Trophoblast cell (in vitro differentiated cells and primary cell): Measurements from ENCODE around the gene ZNF440. TPM values are rescaled to one million over a fixed set of nuclear protein-coding genes. Genes with fewer than 3 reads are reported as not detected.

ENCODE experiments used
- DNase-seq, 2 donors: peaks; one replicate each; pipeline ENCODE4 v3.0.0-alpha.2; 2016
- H2AFZ ChIP-seq: 2 replicates; pipeline ENCODE4 v1.6.1; 2013; ENCODE audit warnings: low read length, moderate library complexity, mild to moderate bottlenecking; ENCODE audit not compliant: insufficient read depth, poor library complexity
- H2AK5ac ChIP-seq: 2 replicates; pipeline ENCODE4 v1.6.1; 2013; ENCODE audit warnings: mild to moderate bottlenecking, low read length
- H2BK120ac ChIP-seq: 2 replicates; pipeline ENCODE4 v1.6.1; 2013; ENCODE audit warnings: low read length, mild to moderate bottlenecking, moderate library complexity; ENCODE audit not compliant: insufficient read depth, poor library complexity
- H2BK12ac ChIP-seq: 2 replicates; pipeline ENCODE4 v1.6.1; 2013; ENCODE audit warnings: mild to moderate bottlenecking, low read length, moderate library complexity
- H2BK5ac ChIP-seq: 2 replicates; pipeline ENCODE4 v1.6.1; 2013; ENCODE audit warnings: low read length, low read depth, moderate library complexity, mild to moderate bottlenecking; ENCODE audit not compliant: poor library complexity
- H3K14ac ChIP-seq: 2 replicates; pipeline ENCODE4 v1.6.1; 2013; ENCODE audit warnings: mild to moderate bottlenecking, low read length
- H3K18ac ChIP-seq: 2 replicates; pipeline ENCODE4 v1.6.1; 2013; ENCODE audit warnings: mild to moderate bottlenecking, low read length
- H3K23ac ChIP-seq: 2 replicates; pipeline ENCODE4 v1.6.1; 2013; ENCODE audit warnings: low read length
- H3K27ac ChIP-seq: 2 replicates; pipeline ENCODE4 v1.5.1; 2013; ENCODE audit warnings: low read depth, mild to moderate bottlenecking, inconsistent platforms, low read length, moderate library complexity
- H3K27me3 ChIP-seq: 2 replicates; pipeline ENCODE4 v1.6.1; 2013; ENCODE audit warnings: inconsistent platforms, mild to moderate bottlenecking, low read length, moderate library complexity; ENCODE audit not compliant: insufficient read depth
- H3K36me3 ChIP-seq, 2 experiments: 1 replicate in 1 of 2; 2 replicates in 1 of 2; pipeline ENCODE4 v1.6.1; 2013; ENCODE audit warnings: low read length in 2 of 2, mild to moderate bottlenecking in 2 of 2, moderate library complexity in 1 of 2; ENCODE audit not compliant: insufficient read depth in 2 of 2, control insufficient read depth in 1 of 2
- H3K4ac ChIP-seq: 2 replicates; pipeline ENCODE4 v1.6.1; 2013; ENCODE audit warnings: low read depth, mild to moderate bottlenecking, low read length, moderate library complexity
- H3K4me1 ChIP-seq, 2 experiments: 1 replicate in 1 of 2; 2 replicates in 1 of 2; pipeline ENCODE4 v1.6.1; 2013; ENCODE audit warnings: low read length in 2 of 2, mild to moderate bottlenecking in 2 of 2, moderate library complexity in 1 of 2; ENCODE audit not compliant: insufficient read depth in 2 of 2, control insufficient read depth in 1 of 2
- H3K4me2 ChIP-seq: 2 replicates; pipeline ENCODE4 v1.6.1; 2013; ENCODE audit warnings: inconsistent platforms, mild to moderate bottlenecking, low read length, moderate library complexity
- H3K4me3 ChIP-seq: 2 replicates; pipeline ENCODE4 v1.5.1; 2013; ENCODE audit warnings: mild to moderate bottlenecking, low read depth, low read length, inconsistent platforms
- H3K79me1 ChIP-seq: one replicate; pipeline ENCODE4 v1.6.1; 2013; ENCODE audit warnings: low read length
- H3K79me2 ChIP-seq: 2 replicates; pipeline ENCODE4 v1.6.1; 2013; ENCODE audit warnings: low read length, mild to moderate bottlenecking; ENCODE audit not compliant: control insufficient read depth, insufficient read depth, poor library complexity
- H3K9ac ChIP-seq: 2 replicates; pipeline ENCODE4 v1.6.1; 2013; ENCODE audit warnings: mild to moderate bottlenecking, low read length
- H3K9me3 ChIP-seq: 2 replicates; pipeline ENCODE4 v1.6.1; 2013; ENCODE audit warnings: low read depth, mild to moderate bottlenecking, control low read depth, inconsistent platforms, low read length; ENCODE audit not compliant: insufficient read depth
- H4K12ac ChIP-seq: 2 replicates; pipeline ENCODE4 v1.6.1; 2013; ENCODE audit warnings: low read depth, mild to moderate bottlenecking, low read length, moderate library complexity
- H4K8ac ChIP-seq: 2 replicates; pipeline ENCODE4 v1.6.1; 2013; ENCODE audit warnings: low read depth, mild to moderate bottlenecking, low read length, moderate library complexity
- H4K91ac ChIP-seq: one replicate; pipeline ENCODE4 v1.6.1; 2013; ENCODE audit warnings: low read depth, mild to moderate bottlenecking, low read length, moderate library complexity
- WGBS: extraction: QIAGEN DNeasy Blood & Tissue Kit; methylation state at CpG from one replicate; pipeline ENCODE4 v1.1.7; 2013; ENCODE audit warnings: missing lambda C conversion rate; ENCODE audit not compliant: insufficient read length, insufficient coverage; ENCODE audit errors: extremely low coverage; 5-methylcytosine and 5-hydroxymethylcytosine counted together
- polyA plus RNA-seq: library from polyadenylated mRNA; stranded (reverse); fragments of 200-250 nt; gene quantifications from 2 replicates; pipeline ENCODE4 v1.2.3, GENCODE V29; 2013

ZNF440 gene
- 10.8 and 11.1 TPM in 2 replicates for polyA plus RNA-seq

- Histone ChIP-seq H2BK5ac (peak within 1 kb of the TSS; percentile 90), H3K27ac (peak within 1 kb of the TSS; percentile 85), H3K23ac (no peak within 1 kb of the TSS), H3K4me3 (peak within 1 kb of the TSS; percentile 83), H3K4me2 (peak within 1 kb of the TSS; percentile 82), H3K79me2 (peaks cover 8% of the 10 kb centered on the region), H4K91ac (peak within 1 kb of the TSS; percentile 88), H4K8ac (peak within 1 kb of the TSS; percentile 88), H3K4me1 (peaks cover 4 to 5% of the 10 kb centered on the region in 2 experiments), H3K18ac (peak within 1 kb of the TSS; percentile 98), H3K4ac (peak within 1 kb of the TSS; percentile 93), H3K36me3 (peaks cover 0 to 5% of the 10 kb centered on the region in 2 experiments), H2AK5ac (peak within 1 kb of the TSS; percentile 66), H4K12ac (peak within 1 kb of the TSS; percentile 80), H2BK120ac (peak within 1 kb of the TSS; percentile 95), H2AFZ (peak within 1 kb of the TSS; percentile 99), H3K9ac (peak within 1 kb of the TSS; percentile 68), H2BK12ac (peak within 1 kb of the TSS; percentile 45), H3K79me1 (peaks cover 9% of the 10 kb centered on the region), H3K27me3 (no peaks in the 10 kb centered on the region), H3K14ac (peak within 1 kb of the TSS; percentile 94), H3K9me3 (peaks cover 2% of the 10 kb centered on the region)
- DNase-seq = peak; percentile 97 to 98
- no CpG with 5 or more reads among the region's 55 CpGs for WGBS
Observed at GRCh38 chr19:11814029-11814699, at the start of gene ZNF440. Gene ZNF440 (plus strand): TSS chr19:11814273. CDS start chr19:11814448, 175 bp downstream.

- peak within 1 kb of the TSS; percentile 81 for H2BK5ac ChIP-seq
- H3K18ac ChIP-seq = peak within 1 kb of the TSS; percentile 96
- H2AK5ac ChIP-seq = peak within 1 kb of the TSS; percentile 62
- H3K23ac ChIP-seq = no peak within 1 kb of the TSS
- WGBS = no CpG with 5 or more reads among the region's 61 CpGs
- peak within 1 kb of the TSS; percentile 84 for H3K4me2 ChIP-seq
- H3K9ac ChIP-seq = peak within 1 kb of the TSS; percentile 62
- H4K91ac ChIP-seq = peak within 1 kb of the TSS; percentile 63
- peaks cover 4% of the 10 kb centered on the region for H3K79me1 ChIP-seq
- H3K9me3 ChIP-seq = peaks cover 9% of the 10 kb centered on the region
- peak within 1 kb of the TSS; percentile 73 for H3K4me3 ChIP-seq
- peak within 1 kb of the TSS; percentile 4 for H3K4ac ChIP-seq
- peak within 1 kb of the TSS; percentile 52 for H2BK12ac ChIP-seq
- DNase-seq = peak; percentile 100
- H3K79me2 ChIP-seq = peaks cover 4% of the 10 kb centered on the region
- peak within 1 kb of the TSS; percentile 55 for H3K27ac ChIP-seq
- H4K8ac ChIP-seq = peak within 1 kb of the TSS; percentile 93
- H3K27me3 ChIP-seq = no peaks in the 10 kb centered on the region
- no peaks in the 10 kb centered on the region for H3K36me3 ChIP-seq
- peak within 1 kb of the TSS; percentile 91 for H2BK120ac ChIP-seq
- peak within 1 kb of the TSS; percentile 80 for H3K14ac ChIP-seq
- peaks cover 2 to 9% of the 10 kb centered on the region in 2 experiments for H3K4me1 ChIP-seq
- H2AFZ ChIP-seq = peak within 1 kb of the TSS; percentile 93
- peak within 1 kb of the TSS; percentile 73 for H4K12ac ChIP-seq
Observed at GRCh38 chr19:11766597-11767591, 47.2 kb upstream of the ZNF440 start, which contains the start of gene ZNF441. Gene ZNF441 (plus strand): TSS chr19:11767000. CDS start chr19:11767194, 194 bp downstream.

GRCh38 chr19:11767633-11768133, 46.4 kb upstream of the ZNF440 start:
- H3K9me3 ChIP-seq = peaks cover 11% of the 10 kb centered on the region
- no peak overlapping the region for H2BK120ac ChIP-seq
- peak overlapping the region; percentile 93 for H2AFZ ChIP-seq
- no peak overlapping the region for H3K4ac ChIP-seq
- peak overlapping the region; percentile 93 for H4K8ac ChIP-seq
- no peak overlapping the region for H3K4me3 ChIP-seq
- no peak overlapping the region for H2BK12ac ChIP-seq
- peaks cover 2 to 9% of the 10 kb centered on the region in 2 experiments for H3K4me1 ChIP-seq
- peak overlapping the region; percentile 63 for H4K91ac ChIP-seq
- H3K27me3 ChIP-seq = no peaks in the 10 kb centered on the region
- H3K23ac ChIP-seq = no peak overlapping the region
- H2BK5ac ChIP-seq = no peak overlapping the region
- no peak overlapping the region for H3K14ac ChIP-seq
- H3K36me3 ChIP-seq = no peaks in the 10 kb centered on the region
- H3K4me2 ChIP-seq = peak overlapping the region; percentile 84
- peak; percentile 36 to 46 for DNase-seq
- no peak overlapping the region for H3K18ac ChIP-seq
- H3K9ac ChIP-seq = no peak overlapping the region
- H2AK5ac ChIP-seq = no peak overlapping the region
- peaks cover 4% of the 10 kb centered on the region for H3K79me1 ChIP-seq
- no peak overlapping the region for H3K27ac ChIP-seq
- H3K79me2 ChIP-seq = peaks cover 4% of the 10 kb centered on the region
- no CpG with 5 or more reads among the region's 20 CpGs for WGBS
- H4K12ac ChIP-seq = no peak overlapping the region

DNA sequence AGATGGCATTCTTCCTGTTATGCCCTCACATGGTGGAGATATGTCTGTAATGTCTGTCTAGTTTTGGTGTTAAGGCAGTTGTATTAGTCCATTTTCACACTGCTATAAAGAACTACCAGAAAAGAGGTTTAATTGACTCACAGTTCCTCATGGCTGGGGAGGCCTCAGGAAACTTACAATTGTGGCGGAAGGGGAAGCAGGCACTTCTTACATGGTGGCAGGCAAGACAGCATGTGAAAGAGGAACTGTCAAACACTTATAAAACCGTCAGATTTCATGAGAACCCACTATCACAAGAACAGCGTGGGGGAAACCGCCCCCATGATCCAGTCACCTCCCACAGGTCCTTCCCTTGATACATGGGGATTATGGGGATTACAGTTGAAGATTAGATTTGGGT, 44.1 kb upstream of the ZNF440 start:
- H3K23ac ChIP-seq = no peak overlapping the region
- no peak for DNase-seq
- H2AFZ ChIP-seq = no peak overlapping the region
- H3K4ac ChIP-seq = no peak overlapping the region
- no peak overlapping the region for H3K14ac ChIP-seq
- H3K36me3 ChIP-seq = no peaks in the 10 kb centered on the region
- H3K4me1 ChIP-seq = peaks cover 2 to 9% of the 10 kb centered on the region in 2 experiments
- peaks cover 4% of the 10 kb centered on the region for H3K79me1 ChIP-seq
- no peak overlapping the region for H2BK5ac ChIP-seq
- H3K27me3 ChIP-seq = no peaks in the 10 kb centered on the region
- H3K9ac ChIP-seq = no peak overlapping the region
- no peak overlapping the region for H3K4me2 ChIP-seq
- peaks cover 4% of the 10 kb centered on the region for H3K79me2 ChIP-seq
- H3K27ac ChIP-seq = no peak overlapping the region
- H3K4me3 ChIP-seq = no peak overlapping the region
- no peak overlapping the region for H4K91ac ChIP-seq
- H2BK120ac ChIP-seq = no peak overlapping the region
- H2BK12ac ChIP-seq = no peak overlapping the region
- no peak overlapping the region for H4K8ac ChIP-seq
- no CpG with 5 or more reads among the region's 4 CpGs for WGBS
- no peak overlapping the region for H4K12ac ChIP-seq
- no peak overlapping the region for H2AK5ac ChIP-seq
- peaks cover 11% of the 10 kb centered on the region for H3K9me3 ChIP-seq
- H3K18ac ChIP-seq = no peak overlapping the region
